ENCODE measurements around the gene PNMA6A.

GRCh38 chrX:153074935-153075334, 2.7 kb downstream of the PNMA6A start:
- TF ChIP-seq CTCF (IDR thresholded peaks at IDR 0.05; ENCODE audit: borderline replicate concordance, extremely low read depth, low read length, poor library complexity, severe bottlenecking) (no peak), EZH2 (IDR thresholded peaks at IDR 0.05; ENCODE audit: borderline replicate concordance, low read depth, low read length, severe bottlenecking) (no peak)
